ENCODE measurements around the gene KLHL11. TPM values are rescaled to one million over a fixed set of nuclear protein-coding genes. Genes with fewer than 3 reads are reported as not detected.

Gene KLHL11, protein sequence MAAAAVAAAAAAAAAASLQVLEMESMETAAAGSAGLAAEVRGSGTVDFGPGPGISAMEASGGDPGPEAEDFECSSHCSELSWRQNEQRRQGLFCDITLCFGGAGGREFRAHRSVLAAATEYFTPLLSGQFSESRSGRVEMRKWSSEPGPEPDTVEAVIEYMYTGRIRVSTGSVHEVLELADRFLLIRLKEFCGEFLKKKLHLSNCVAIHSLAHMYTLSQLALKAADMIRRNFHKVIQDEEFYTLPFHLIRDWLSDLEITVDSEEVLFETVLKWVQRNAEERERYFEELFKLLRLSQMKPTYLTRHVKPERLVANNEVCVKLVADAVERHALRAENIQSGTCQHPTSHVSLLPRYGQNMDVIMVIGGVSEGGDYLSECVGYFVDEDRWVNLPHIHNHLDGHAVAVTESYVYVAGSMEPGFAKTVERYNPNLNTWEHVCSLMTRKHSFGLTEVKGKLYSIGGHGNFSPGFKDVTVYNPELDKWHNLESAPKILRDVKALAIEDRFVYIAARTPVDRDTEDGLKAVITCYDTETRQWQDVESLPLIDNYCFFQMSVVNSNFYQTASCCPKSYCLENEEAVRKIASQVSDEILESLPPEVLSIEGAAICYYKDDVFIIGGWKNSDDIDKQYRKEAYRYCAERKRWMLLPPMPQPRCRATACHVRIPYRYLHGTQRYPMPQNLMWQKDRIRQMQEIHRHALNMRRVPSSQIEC
- polyA plus RNA-seq (2013) = 7.9 TPM

DNA sequence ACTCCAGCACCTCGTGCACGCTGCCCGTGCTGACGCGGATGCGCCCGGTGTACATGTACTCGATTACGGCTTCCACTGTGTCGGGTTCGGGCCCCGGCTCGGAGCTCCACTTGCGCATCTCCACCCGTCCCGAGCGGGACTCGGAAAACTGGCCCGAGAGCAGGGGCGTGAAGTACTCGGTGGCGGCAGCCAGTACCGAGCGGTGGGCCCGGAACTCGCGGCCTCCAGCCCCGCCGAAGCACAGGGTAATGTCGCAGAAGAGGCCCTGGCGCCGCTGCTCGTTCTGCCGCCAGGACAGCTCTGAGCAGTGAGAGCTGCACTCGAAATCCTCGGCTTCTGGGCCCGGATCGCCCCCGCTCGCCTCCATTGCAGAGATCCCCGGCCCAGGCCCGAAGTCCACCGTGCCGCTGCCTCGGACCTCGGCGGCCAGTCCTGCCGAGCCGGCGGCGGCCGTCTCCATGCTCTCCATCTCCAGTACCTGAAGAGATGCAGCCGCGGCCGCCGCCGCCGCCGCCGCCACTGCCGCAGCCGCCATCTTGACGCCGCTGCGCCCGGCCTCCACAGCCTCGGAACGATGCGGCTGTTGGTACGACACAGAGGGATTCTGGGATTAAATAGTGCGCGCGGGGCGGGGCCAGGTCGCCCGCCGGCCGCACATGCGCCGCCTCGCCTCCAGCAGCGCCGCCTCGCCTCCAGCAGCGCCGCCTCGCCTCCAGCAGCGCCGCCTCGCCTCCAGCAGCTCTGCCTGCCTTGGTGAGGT, at the start of gene KLHL11:
Gene KLHL11 (minus strand): TSS at position 588 of the 760 bp plus-strand sequence. CDS start 53 bp downstream, at position 535.
- Histone ChIP-seq H3K4me1 (ENCODE audit: control extremely low read depth in 1 of 4, control insufficient read depth in 4 of 4, insufficient read depth in 4 of 4, low read length in 3 of 4) (peaks cover 5 to 24% (median 20%) of the 10 kb centered on the region in 4 experiments), H3K27ac (ENCODE audit: insufficient read depth in 1 of 2, low read depth in 1 of 2, low read length in 2 of 2, poor library complexity in 1 of 2, severe bottlenecking in 2 of 2) (peak within 1 kb of the TSS; percentile 66 to 75), H3K36me3 (ENCODE audit: control insufficient read depth in 4 of 4, insufficient read depth in 4 of 4, low read length in 3 of 4) (peaks cover 6 to 33% (median 18%) of the 10 kb centered on the region in 4 experiments), H3K4me3 (ENCODE audit: control insufficient read depth in 1 of 7, extremely low read depth in 1 of 7, insufficient read depth in 4 of 7, low read depth in 2 of 7, low read length in 6 of 7) (peak within 1 kb of the TSS; percentile 81 to 97 (median 95)), H3K9me3 (ENCODE audit: control extremely low read depth in 1 of 5, control insufficient read depth in 4 of 5, insufficient read depth in 2 of 5, low read depth in 1 of 5, low read length in 4 of 5) (no peaks in the 10 kb centered on the region), H3K27me3 (replicated peaks in 2 of 5; ENCODE audit: control insufficient read depth in 4 of 5, insufficient read depth in 5 of 5, low read length in 4 of 5) (no peaks in the 10 kb centered on the region)
- peak; percentile 86 to 94 (median 93) for DNase-seq
- WGBS (ENCODE audit: insufficient coverage) = 0% methylated on average over 88 of the region's 90 CpGs
- POLR2A ChIA-PET = interaction anchor here (0.5 to 1.2 kb wide), 3 partner anchors 79 to 108 kb away, joined by 3 read pairs; no protein-coding TSS in a partner anchor
- CTCF ChIA-PET = interaction anchor here (0.7 to 1.6 kb wide), 7 partner anchors 9 to 128 kb away, joined by 3 to 5 read pairs (median 3); no protein-coding TSS in a partner anchor

DNA sequence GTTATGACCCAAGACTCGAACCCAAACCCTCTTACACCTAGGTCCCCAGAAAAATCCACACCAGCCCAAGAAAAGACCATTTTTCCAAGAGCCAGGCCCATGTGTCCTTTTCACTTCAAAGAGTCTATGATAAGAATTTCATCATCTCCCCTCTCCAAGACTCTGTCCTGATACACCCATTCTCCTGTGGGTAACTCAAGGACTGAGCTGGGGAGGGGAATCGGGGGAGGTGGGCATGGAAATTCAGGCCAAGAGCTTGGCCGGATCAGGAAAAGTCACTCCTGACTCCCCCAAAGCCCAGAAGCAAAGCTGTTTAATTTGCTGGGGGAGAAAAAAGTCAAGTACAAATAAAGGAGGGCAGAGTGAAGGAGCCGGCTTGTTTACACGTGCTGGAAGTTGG, 49.8 kb upstream of the KLHL11 start:
- Histone ChIP-seq H3K4me1 (ENCODE audit: control extremely low read depth in 1 of 4, control insufficient read depth in 4 of 4, insufficient read depth in 4 of 4, low read length in 3 of 4) (peaks cover 5 to 36% (median 21%) of the 10 kb centered on the region in 4 experiments), H3K27me3 (replicated peaks in 2 of 5; ENCODE audit: control insufficient read depth in 4 of 5, insufficient read depth in 5 of 5, low read length in 4 of 5) (no peaks in the 10 kb centered on the region), H3K9me3 (ENCODE audit: control extremely low read depth in 1 of 5, control insufficient read depth in 4 of 5, insufficient read depth in 2 of 5, low read depth in 1 of 5, low read length in 4 of 5) (no peaks in the 10 kb centered on the region), H3K36me3 (ENCODE audit: control insufficient read depth in 4 of 4, insufficient read depth in 4 of 4, low read length in 3 of 4) (peaks cover 10 to 57% (median 38%) of the 10 kb centered on the region in 4 experiments), H3K27ac (ENCODE audit: insufficient read depth in 1 of 2, low read depth in 1 of 2, low read length in 2 of 2, poor library complexity in 1 of 2, severe bottlenecking in 2 of 2) (no peak overlapping the region), H3K4me3 (ENCODE audit: control insufficient read depth in 1 of 7, extremely low read depth in 1 of 7, insufficient read depth in 4 of 7, low read depth in 2 of 7, low read length in 6 of 7) (no peak overlapping the region)
- DNase-seq = no peak
- 95% methylated on average over 3 of the region's 5 CpGs for WGBS (ENCODE audit: insufficient coverage)
- CTCF ChIA-PET = interaction anchor here (0.9 to 1.3 kb wide), 4 partner anchors 10 to 129 kb away, joined by 3 to 4 read pairs (median 3); partner anchors contain the start of gene ODAD4
- POLR2A ChIA-PET = interaction anchor here (0.7 kb wide), 1 partner anchor 226 kb away, joined by 3 read pairs; no protein-coding TSS in a partner anchor

DNA sequence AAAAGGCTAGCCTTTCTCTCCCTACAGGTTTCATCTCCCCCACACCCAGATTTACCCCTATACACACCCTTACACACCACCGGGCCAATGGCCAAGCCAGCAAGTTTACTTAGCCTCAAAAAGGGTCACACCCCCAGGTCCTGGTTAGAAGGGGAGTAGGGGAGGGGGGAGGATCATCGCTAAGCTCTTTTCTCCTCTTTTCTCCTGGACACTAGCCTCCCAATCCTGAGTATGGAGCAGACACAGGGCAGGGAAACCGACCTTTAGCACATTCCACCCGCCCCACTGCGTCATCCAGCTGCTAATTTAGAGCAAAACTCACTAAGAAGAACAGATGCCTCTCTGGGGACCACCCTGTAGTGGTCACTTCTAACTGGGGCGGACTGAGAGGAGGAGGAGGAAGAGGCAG, 49.1 kb upstream of the KLHL11 start:
- Histone ChIP-seq H3K27ac (ENCODE audit: insufficient read depth in 1 of 2, low read depth in 1 of 2, low read length in 2 of 2, poor library complexity in 1 of 2, severe bottlenecking in 2 of 2) (peak overlapping the region in 1 of 2 experiments; percentile 2), H3K4me3 (ENCODE audit: control insufficient read depth in 1 of 7, extremely low read depth in 1 of 7, insufficient read depth in 4 of 7, low read depth in 2 of 7, low read length in 6 of 7) (no peak overlapping the region), H3K27me3 (replicated peaks in 2 of 5; ENCODE audit: control insufficient read depth in 4 of 5, insufficient read depth in 5 of 5, low read length in 4 of 5) (no peaks in the 10 kb centered on the region), H3K4me1 (ENCODE audit: control extremely low read depth in 1 of 4, control insufficient read depth in 4 of 4, insufficient read depth in 4 of 4, low read length in 3 of 4) (peaks cover 5 to 30% (median 15%) of the 10 kb centered on the region in 4 experiments), H3K36me3 (ENCODE audit: control insufficient read depth in 4 of 4, insufficient read depth in 4 of 4, low read length in 3 of 4) (peaks cover 10 to 64% (median 44%) of the 10 kb centered on the region in 4 experiments), H3K9me3 (ENCODE audit: control extremely low read depth in 1 of 5, control insufficient read depth in 4 of 5, insufficient read depth in 2 of 5, low read depth in 1 of 5, low read length in 4 of 5) (no peaks in the 10 kb centered on the region)
- WGBS (ENCODE audit: insufficient coverage) = 98% methylated on average over 5 of the region's 6 CpGs
- ChIA-PET POLR2A (interaction anchor here (0.7 kb wide), 1 partner anchor 225 kb away, joined by 3 read pairs; no protein-coding TSS in a partner anchor), CTCF (interaction anchor here (1.2 kb wide), 1 partner anchor 14 kb away, joined by 3 read pairs; no protein-coding TSS in a partner anchor)
- no peak for DNase-seq

DNA sequence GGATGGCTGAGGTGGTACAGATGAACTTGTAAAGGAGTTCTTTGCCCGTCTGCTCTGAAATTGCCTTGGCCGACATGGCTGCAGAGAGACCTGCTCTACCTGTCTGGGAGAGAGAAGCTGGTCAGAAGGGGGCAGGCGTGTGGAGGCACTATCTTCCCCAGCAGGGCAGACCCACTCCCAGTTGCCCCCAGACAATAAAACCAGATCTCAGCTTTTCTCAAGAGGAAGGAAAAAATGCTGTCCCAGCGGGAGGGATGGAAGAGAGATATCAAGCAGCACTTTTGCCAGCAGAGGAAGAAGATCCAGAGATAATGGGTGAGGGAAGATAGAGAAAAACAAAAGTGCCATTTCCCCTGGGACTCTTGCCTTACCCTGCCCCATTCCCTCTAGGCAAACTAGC, 48.6 kb upstream of the KLHL11 start:
- 100% methylated on average over 3 of the region's 4 CpGs for WGBS (ENCODE audit: insufficient coverage)
- Histone ChIP-seq H3K4me1 (ENCODE audit: control extremely low read depth in 1 of 4, control insufficient read depth in 4 of 4, insufficient read depth in 4 of 4, low read length in 3 of 4) (peaks cover 5 to 27% (median 13%) of the 10 kb centered on the region in 4 experiments), H3K36me3 (ENCODE audit: control insufficient read depth in 4 of 4, insufficient read depth in 4 of 4, low read length in 3 of 4) (peaks cover 12 to 70% (median 50%) of the 10 kb centered on the region in 4 experiments), H3K27ac (ENCODE audit: insufficient read depth in 1 of 2, low read depth in 1 of 2, low read length in 2 of 2, poor library complexity in 1 of 2, severe bottlenecking in 2 of 2) (no peak overlapping the region), H3K27me3 (replicated peaks in 2 of 5; ENCODE audit: control insufficient read depth in 4 of 5, insufficient read depth in 5 of 5, low read length in 4 of 5) (no peaks in the 10 kb centered on the region), H3K4me3 (ENCODE audit: control insufficient read depth in 1 of 7, extremely low read depth in 1 of 7, insufficient read depth in 4 of 7, low read depth in 2 of 7, low read length in 6 of 7) (no peak overlapping the region), H3K9me3 (ENCODE audit: control extremely low read depth in 1 of 5, control insufficient read depth in 4 of 5, insufficient read depth in 2 of 5, low read depth in 1 of 5, low read length in 4 of 5) (no peaks in the 10 kb centered on the region)
- no peak for DNase-seq
- ChIA-PET POLR2A (no interaction called here), CTCF (no interaction called here)

DNA sequence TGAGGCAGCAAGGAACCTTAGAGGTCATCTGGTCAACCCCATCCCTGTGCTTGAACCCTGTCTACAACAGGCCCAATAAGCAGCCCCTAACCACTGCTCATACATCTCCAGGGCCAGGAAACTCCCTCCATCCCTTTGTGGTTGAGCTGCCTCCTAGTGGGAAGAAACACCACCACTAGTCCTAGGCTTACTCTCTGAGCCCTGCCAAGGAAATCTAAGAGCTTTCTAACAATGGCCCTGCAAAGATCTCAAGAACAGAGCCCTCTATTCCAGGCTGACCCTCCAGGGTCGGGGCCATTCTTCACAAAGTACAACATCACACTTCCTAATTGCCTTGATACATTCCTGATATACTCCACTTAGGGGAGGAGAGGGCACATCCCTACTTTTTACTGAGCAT, 47.7 kb upstream of the KLHL11 start:
- ChIA-PET CTCF (interaction anchor here (0.5 to 1.5 kb wide), 2 partner anchors 16 to 175 kb away, joined by 3 read pairs; no protein-coding TSS in a partner anchor), POLR2A (no interaction called here)
- peaks cover 12 to 77% (median 54%) of the 10 kb centered on the region in 4 experiments for H3K36me3 ChIP-seq (ENCODE audit: control insufficient read depth in 4 of 4, insufficient read depth in 4 of 4, low read length in 3 of 4)
- H3K27me3 ChIP-seq (replicated peaks in 2 of 5; ENCODE audit: control insufficient read depth in 4 of 5, insufficient read depth in 5 of 5, low read length in 4 of 5) = no peaks in the 10 kb centered on the region
- no peaks in the 10 kb centered on the region for H3K9me3 ChIP-seq (ENCODE audit: control extremely low read depth in 1 of 5, control insufficient read depth in 4 of 5, insufficient read depth in 2 of 5, low read depth in 1 of 5, low read length in 4 of 5)
- H3K4me3 ChIP-seq (ENCODE audit: control insufficient read depth in 1 of 7, extremely low read depth in 1 of 7, insufficient read depth in 4 of 7, low read depth in 2 of 7, low read length in 6 of 7) = no peak overlapping the region
- H3K27ac ChIP-seq (ENCODE audit: insufficient read depth in 1 of 2, low read depth in 1 of 2, low read length in 2 of 2, poor library complexity in 1 of 2, severe bottlenecking in 2 of 2) = no peak overlapping the region
- H3K4me1 ChIP-seq (ENCODE audit: control extremely low read depth in 1 of 4, control insufficient read depth in 4 of 4, insufficient read depth in 4 of 4, low read length in 3 of 4) = peaks cover 5 to 21% (median 9%) of the 10 kb centered on the region in 4 experiments
- DNase-seq = no peak
- WGBS (ENCODE audit: insufficient coverage) = 100% methylated on average over 1 of the region's 1 CpG

DNA sequence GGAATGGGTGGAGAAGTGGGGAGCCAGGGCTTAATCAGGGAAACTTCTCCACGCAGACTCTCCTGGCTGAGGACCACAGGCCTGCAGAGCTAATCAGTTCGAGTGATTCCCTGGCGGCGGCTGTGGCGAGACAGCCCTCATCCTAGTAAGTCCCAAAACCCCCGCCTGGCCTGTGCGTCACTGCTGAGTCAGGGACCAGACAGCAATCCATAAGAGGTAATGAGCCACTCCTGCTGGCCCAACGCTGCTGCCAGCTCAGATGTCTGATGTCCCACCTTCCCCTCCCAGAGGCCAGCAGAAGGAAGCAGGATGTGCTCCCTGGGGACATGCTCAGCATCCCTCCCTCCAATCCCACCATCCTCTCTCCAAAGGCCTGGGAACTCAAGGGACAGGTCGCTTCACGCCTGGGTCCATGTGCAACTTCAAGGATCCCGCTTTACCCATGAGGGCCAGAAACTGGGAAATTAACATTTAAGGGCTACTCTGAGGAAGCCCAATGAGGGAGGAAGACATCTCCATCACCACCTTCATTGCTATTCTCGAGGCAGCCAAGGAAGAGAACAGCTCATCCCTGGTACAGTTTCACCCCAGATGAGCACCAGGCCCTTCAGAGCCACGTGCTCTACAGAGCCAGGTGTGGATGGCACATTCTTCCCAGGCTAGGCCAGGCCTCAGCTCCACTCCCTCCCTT, 45.6 kb upstream of the KLHL11 start:
- WGBS (ENCODE audit: insufficient coverage) = 98% methylated on average over 13 of the region's 13 CpGs
- H3K4me1 ChIP-seq (ENCODE audit: control extremely low read depth in 1 of 4, control insufficient read depth in 4 of 4, insufficient read depth in 4 of 4, low read length in 3 of 4) = peaks cover 0 to 8% (median 0%) of the 10 kb centered on the region in 4 experiments
- H3K27ac ChIP-seq (ENCODE audit: insufficient read depth in 1 of 2, low read depth in 1 of 2, low read length in 2 of 2, poor library complexity in 1 of 2, severe bottlenecking in 2 of 2) = no peak overlapping the region
- no peak overlapping the region for H3K4me3 ChIP-seq (ENCODE audit: control insufficient read depth in 1 of 7, extremely low read depth in 1 of 7, insufficient read depth in 4 of 7, low read depth in 2 of 7, low read length in 6 of 7)
- ChIA-PET POLR2A (no interaction called here), CTCF (interaction anchor here (1.3 to 1.4 kb wide), 2 partner anchors 12 to 176 kb away, joined by 3 read pairs; partner anchors contain the start of gene HAP1)
- peaks cover 21 to 90% (median 67%) of the 10 kb centered on the region in 4 experiments for H3K36me3 ChIP-seq (ENCODE audit: control insufficient read depth in 4 of 4, insufficient read depth in 4 of 4, low read length in 3 of 4)
- no peaks in the 10 kb centered on the region for H3K9me3 ChIP-seq (ENCODE audit: control extremely low read depth in 1 of 5, control insufficient read depth in 4 of 5, insufficient read depth in 2 of 5, low read depth in 1 of 5, low read length in 4 of 5)
- H3K27me3 ChIP-seq (replicated peaks in 2 of 5; ENCODE audit: control insufficient read depth in 4 of 5, insufficient read depth in 5 of 5, low read length in 4 of 5) = no peaks in the 10 kb centered on the region
- DNase-seq = no peak

Data from common myeloid progenitor, CD34-positive (primary cell).